HG03095 (cell line): ENCODE data around the gene KRT38.
"Not testable (repeated sequence)": the region's sequence is repeated elsewhere in the genome, so short reads cannot be mapped to it uniquely, and the experiment has no call there.

Source experiments
- ATAC-seq: cut with Tn5 transposase; IDR thresholded peaks from one replicate; pipeline ENCODE4 v1.9.1; 2021; ENCODE audit warnings: moderate library complexity; ENCODE audit not compliant: unreplicated experiment

KRT38 gene

GRCh38 chr17:41396996-41397660, 43.7 kb downstream of the KRT38 start, which contains the start of gene KRT31:
Gene KRT31, minus strand, starts transcription at chr17:41397608. Its CDS starts 69 bp downstream, at chr17:41397539.
- ATAC-seq, result no peak

- no peak for ATAC-seq
Measured at GRCh38 chr17:41396340-41396739, 44.4 kb downstream of the KRT38 start.

GRCh38 chr17:41395611-41396010, 45.2 kb downstream of the KRT38 start:
- ATAC-seq, result no peak

- not testable (repeated sequence) for ATAC-seq
Measured at GRCh38 chr17:41395044-41395443, 45.7 kb downstream of the KRT38 start.

- ATAC-seq, result no peak
Measured at GRCh38 chr17:41394254-41394996, 46.4 kb downstream of the KRT38 start.

DNA sequence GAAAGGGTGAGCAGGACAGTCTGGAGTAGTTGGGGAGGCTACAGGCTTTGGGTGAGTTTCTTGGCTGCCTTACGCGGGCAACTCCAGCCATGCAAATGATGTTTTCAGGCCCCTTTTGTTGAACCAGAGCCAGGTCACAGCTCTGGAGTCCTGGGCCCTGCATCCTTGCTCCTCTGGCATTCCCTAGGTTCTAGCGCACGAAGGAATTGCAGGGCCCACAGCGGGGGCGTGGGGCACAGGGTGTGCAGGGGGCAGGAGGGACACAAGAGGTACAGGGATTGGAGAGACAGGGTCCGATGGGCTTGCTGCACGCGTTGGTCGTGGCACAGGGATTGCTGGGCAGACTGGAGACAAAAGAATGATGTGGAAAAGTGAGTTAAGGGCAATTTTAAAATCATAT, 47.0 kb downstream of the KRT38 start:
- no peak for ATAC-seq

DNA sequence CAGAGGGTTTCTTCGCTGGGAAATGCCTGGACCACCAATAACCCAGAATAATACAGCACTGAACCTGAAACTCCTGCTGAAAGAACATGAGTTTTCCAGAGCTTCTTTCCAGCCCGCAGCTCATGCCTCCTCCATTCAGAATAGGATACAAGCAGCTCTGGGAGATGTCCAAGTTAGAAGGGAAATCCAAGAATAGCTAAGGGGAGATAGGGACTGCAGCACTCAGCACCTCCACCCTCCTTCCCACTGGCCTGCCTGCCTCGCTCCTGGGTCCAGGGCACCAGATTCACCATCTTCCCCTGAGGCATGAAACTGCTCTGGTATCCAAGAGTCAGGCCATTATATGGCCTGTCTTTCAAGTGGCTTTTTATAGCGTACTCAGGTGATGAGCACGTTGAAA, 47.5 kb downstream of the KRT38 start:
- ATAC-seq, result no peak

DNA sequence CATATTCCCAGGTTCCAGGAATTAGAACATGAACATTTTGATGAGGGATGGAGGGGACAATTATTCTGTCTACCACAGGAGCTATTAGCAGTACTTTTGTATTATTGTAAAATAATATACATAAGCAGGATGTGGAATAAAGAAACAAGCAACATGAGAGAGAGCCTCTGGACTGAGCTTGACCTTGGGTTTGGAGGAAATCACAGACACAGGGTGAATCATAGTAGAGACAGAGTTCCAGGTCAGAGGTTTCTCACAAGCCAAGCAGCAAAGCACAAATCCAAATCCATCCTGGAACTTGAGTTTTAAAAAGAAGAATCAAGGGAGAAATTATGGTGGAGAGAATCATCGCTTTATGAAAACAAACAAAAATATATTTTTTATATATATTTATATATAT, 48.5 kb downstream of the KRT38 start:
- no peak for ATAC-seq

- ATAC-seq, result no peak
Measured at GRCh38 chr17:41391535-41391934, 49.2 kb downstream of the KRT38 start.

DNA sequence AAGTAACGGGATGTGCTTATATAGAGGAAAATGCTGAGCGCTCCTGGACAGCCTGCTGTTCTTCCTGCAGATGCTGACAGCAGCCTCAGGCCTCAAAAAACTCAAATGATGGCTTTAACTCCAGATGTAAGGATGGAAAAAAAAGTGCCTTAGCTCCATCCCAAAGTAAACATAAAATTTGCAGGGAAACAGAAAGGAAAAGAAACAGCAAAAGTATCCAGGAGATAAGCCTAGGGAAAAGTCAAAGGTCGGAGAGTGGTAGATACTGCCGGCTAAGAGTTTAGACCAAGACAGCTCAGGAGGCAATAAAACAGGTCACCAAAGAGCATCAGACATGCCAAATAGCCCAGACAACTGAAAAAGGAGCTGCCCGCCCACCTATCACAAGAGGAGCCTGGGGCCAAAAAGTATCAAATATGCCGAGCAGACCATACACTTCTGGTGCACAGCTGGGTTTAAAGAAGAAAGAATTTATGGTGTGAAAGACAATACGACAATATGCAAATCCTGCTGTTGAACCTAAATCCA, 50.3 kb downstream of the KRT38 start:
- no peak for ATAC-seq

GRCh38 chr17:41387670-41388069, 53.1 kb downstream of the KRT38 start:
- ATAC-seq, result no peak

DNA sequence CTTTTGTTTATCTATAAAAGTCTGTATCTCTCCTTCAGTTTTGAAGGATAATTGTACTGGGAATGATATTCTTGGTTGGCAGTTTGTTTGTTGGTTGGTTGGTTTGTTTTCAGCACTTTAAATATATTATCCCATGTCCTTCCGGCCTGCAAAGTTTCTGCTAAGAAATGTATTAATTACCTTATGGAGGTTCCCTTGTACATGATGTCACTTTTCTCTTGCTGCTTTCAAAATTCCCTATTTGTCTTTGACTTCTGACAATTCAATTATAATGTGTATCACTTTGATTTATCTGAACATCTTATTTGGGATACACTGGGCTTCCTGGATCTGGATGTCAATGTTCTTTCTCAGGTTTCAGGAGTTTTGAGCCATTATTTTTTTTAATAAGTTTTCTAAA, 54.6 kb downstream of the KRT38 start:
- no peak for ATAC-seq
